Amniotic stem cell (primary cell): ENCODE data around the gene NFKBIE.

Experiments
- DNase-seq: peaks from one replicate; lab custom pipeline; 2025; lab: John Stamatoyannopoulos, UW

NFKBIE gene

DNA sequence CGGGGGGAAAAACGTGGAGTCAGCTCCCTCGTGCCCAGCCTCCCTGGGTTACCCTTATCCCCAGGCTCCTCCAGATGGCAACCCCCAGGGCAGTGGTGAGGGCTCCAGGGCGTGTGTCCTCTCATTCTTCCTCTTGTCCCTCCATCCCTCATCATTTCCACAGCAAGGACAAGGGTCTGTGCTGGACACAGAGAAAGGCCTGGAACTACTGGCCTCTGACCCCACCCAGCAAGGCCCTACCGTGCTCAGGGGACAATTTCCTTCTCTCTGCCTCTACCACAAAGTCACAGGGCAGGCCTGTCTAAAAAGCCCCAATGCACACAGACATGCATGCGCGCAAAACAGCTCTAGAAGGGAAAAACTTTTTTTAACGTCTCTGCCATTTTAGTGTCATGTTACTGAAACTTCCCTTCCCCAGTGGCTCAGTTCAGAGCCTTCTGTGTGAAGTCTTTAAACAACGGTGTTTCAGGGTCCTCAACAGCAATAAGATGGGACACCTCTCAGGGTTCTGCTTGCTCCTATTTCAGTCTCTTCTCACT lies 7.0 kb downstream of the NFKBIE start:
- no peak for DNase-seq

DNA sequence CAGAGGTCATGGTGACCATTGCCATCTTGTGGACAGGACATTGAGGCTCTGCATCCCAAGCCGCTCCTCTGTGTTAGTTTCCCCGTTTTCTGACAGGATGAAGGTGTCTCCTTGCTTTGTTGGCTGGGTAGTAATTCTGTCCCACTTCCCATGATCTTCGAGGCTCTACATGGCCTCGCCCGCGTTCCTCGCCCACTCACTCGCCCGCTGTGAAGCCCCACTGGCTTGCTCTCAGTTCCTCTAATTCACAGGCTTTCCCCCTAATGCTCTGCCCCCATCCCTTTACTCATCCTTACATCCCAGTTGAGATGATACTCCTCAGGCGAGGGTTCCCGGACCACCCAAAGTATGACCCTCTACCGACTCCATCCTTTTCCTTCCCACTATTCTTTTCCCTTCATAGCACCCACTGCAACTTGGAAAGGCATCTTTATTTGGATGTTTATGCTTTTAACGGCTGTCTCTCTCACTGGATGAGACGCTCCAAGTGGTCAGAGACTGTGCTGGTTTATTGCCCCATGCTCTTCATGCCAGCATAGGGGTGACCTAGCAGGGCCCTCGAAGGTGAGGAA lies 7.5 kb downstream of the NFKBIE start:
- no peak for DNase-seq

DNA sequence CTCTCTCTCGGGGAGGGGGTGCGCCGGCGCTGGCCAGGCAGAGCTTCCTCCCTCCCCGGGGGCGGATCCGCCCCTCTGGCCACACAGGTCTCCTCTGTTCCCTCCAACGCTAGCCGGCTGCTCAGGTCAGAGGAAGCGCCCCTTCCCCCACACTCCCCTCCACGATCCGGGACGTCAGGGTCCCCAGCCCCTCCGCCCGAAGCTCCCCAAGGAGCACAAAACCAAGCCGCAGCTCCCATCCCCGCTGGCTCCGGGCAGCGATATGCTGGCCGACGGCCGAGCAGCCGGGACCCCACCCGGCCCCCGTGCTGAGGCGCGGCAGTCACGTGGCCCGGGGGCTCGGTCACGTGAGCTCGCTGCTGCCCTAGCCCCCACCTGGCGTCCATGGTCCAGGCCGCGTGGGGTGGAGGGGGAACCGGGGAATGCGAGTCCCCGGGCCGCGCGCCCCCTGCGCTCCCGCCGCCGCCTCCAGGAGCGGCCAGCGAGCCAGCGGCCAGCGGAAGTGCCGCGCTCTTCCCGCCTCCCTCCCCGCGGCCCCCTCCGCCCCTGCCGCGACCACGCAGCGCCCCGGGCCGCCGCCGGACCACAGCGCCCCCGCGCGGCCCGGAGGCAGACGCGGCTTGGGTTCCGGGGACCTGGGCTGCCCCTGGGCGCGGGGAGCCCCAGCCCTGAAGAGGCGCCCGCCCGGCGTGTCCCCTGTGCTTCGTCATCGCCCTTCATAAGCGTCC lies 8.2 kb downstream of the NFKBIE start, which contains the start of gene SLC35B2:
TSS of gene SLC35B2 (minus strand) at position 504 of the 728 bp plus-strand sequence. CDS start at position 386, 118 bp downstream.
- peak; percentile 45 for DNase-seq

DNA sequence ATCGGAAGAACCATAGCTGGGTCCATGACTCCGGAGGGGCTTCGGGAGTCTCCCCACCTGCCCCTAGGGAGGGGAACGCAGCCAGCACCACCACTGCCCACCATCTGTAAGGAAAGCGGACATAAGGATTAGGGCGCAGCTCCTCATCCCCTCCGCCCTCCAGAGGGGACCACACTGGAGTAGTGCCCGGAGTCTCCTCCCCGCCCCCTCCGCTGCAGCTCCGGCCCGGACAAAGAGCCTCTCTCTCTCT lies 8.7 kb downstream of the NFKBIE start:
- no peak for DNase-seq

DNA sequence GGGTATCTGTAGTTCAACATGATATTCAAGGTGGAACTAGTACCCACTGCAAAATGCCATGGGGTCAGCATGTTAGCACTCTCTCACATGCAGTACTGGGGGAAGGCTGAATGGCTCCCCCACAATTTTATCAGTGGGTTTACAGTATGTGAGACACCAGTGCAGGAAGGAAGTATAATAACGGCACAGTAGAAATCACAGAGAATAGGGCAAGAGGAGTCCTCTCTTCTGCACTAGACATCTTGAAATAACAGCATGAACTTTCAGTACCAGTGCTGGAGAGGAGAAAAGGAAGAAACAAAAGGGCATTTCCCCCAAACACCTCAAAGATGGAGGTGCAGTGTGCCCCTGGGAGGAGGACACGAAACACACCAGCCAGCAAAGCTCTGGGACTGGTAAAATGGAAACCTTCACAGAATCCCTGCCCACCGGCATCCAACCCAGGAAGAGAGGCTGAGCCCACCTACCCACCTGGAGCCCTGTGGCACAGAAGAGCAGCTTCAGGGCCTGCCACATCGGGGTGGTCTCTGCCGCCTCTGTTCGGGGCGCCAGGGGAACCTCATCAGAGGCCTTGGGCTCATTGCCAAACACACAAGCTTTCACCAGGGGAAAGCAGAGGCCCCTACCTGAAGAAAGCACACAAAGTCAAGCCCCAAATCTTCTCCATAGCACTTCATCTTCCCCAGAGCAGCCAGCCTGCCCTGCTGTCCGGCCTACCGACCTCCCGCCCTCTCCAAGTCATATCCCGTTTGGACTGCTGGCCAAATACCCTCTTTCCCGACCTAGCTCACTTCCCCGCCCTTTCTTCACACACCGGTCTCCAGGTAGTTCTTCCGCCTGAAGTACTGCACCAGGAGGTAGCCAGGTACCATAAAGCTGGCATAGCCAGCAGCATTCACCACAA lies 9.2 kb downstream of the NFKBIE start:
- no peak for DNase-seq

DNA sequence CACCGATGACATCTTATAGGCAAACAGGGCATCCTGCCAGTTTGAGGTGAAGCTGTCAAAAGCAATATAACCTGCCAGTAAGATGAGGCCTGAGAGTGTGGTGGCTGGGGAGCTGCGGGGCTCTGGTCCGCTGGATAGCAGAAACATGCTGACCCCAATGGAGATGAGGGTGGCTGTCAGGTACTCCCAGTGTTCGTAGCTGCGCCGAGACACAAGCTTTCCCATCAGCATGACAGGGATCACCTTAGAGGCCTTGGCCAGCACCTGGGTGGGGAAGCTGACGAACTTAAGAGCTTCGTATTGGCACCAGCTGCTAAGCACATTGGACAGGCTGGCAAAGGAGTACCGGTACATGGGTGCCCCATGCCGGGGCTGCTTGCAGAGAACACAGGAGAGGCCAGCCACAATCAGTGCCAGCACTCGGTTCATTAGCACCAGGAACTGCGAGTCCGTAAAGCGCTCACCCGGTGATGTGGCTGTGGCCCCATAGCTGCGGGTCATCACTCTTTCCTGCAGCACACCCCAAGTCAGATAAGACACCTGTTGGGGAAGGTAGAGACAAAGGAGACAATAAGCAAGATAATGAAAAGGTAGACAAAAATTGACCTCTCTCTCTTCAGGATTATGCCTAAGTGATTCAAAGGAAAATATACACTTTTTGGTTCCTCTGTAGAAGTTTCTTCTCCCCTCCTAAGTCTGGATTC lies 10.1 kb downstream of the NFKBIE start:
- DNase-seq: no peak

DNA sequence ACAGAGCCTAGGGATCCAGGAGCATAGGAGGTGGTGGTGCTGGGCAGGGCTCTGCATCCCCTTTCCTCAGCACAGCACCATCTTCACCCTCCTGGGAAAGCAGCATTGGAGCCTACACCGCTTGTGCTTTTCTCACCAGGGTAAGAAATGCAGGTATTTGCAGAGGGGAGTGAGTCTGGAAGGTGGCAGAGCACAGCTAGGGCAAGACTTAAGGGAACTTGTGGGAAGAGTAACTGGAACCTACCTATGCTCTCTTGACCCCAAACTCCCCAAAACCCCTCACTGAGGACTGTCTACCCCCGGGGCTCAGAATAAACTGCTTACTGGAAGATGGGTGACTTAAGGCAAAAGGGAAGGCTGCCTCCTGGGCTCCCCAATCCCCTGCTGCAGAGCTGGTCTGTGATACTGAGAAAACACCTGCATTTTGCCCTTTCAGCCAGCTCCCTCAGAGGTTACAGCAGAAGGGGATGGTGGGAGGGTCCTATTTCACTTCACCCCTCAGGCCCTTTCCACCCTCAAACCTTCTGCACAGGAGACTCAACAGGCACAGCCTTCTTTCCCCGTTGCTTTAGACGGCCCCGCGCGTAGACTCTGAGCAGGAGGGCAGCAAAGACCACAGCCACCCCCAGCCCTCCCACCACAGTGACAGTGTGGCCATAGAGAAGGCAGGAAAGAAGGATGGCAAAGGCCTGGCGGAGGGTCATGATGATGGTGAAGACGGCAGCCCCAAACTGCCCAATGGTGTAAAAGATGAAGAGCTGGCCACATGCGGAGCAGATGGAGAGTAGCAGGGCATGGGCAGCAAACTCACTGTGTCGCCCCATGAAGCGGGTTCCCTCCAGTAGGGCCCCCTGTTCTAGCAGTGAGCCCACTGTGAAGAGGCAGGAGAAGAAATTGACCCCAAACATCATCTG lies 10.9 kb downstream of the NFKBIE start:
- DNase-seq: no peak

DNA sequence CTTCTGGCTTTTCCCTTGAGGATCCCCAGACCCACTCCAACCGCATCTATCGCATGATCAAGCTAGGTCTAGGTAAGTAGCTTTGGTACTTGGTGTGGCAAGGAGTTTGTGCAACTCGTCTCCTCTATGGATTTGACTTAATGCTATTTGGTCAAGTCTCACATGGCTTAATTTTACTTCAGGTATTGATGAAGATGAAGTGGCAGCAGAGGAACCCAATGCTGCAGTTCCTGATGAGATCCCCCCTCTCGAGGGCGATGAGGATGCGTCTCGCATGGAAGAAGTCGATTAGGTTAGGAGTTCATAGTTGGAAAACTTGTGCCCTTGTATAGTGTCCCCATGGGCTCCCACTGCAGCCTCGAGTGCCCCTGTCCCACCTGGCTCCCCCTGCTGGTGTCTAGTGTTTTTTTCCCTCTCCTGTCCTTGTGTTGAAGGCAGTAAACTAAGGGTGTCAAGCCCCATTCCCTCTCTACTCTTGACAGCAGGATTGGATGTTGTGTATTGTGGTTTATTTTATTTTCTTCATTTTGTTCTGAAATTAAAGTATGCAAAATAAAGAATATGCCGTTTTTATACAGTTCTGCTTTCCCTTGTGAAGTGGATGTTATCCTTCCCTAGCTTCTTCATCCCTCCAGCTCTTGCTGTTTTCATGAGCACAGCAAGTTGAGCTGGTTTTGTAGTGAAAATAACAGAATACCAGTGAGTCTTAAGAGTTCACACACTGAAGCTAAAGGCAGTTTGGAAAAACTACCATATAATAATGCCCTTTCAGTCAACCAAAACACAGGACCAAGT lies 11.8 kb downstream of the NFKBIE start:
- no peak for DNase-seq

DNA sequence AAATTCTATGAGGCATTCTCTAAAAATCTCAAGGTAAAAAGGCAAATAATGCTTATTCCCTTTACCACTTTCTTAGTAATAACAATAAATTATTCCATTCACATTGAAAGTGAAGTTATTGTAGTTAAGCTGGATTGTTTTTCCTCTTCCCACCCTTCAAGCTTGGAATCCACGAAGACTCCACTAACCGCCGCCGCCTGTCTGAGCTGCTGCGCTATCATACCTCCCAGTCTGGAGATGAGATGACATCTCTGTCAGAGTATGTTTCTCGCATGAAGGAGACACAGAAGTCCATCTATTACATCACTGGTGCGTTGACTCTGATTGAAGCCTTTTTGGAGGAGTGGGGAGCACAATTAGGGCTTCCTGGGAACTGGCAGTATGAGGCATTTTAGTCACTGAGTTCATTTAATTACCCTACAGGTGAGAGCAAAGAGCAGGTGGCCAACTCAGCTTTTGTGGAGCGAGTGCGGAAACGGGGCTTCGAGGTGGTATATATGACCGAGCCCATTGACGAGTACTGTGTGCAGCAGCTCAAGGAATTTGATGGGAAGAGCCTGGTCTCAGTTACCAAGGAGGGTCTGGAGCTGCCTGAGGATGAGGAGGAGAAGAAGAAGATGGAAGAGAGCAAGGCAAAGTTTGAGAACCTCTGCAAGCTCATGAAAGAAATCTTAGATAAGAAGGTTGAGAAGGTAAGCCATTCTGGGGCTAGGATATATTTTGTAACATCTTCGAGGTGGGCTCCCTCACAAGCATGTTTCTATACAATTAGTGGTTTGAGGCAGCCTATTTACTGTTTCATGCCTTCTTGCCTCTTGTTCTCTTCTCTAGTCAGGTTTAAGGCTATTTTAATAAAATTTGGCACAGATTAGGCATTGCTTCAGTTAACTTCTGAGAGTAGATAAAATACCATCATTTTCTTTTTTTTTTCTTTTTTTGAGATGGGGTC lies 13.5 kb downstream of the NFKBIE start:
- DNase-seq: no peak

DNA sequence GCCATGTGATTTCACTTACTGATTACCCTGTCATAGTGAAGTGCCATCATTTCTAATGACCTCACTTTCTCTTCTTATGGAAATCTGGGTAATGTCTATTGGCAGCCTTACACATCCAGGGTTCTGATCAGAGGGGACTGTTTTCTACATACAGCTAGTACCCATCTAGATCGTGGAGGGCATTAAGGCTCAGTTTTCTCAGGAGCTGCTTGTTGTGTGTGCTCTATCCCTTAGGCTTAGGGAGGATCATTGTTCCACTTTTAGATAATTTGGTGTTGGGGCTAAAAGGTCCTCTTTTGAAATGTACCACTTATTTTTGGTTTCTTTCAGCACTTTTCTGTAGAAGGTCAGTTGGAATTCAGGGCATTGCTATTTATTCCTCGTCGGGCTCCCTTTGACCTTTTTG lies 14.6 kb downstream of the NFKBIE start:
- no peak for DNase-seq

DNA sequence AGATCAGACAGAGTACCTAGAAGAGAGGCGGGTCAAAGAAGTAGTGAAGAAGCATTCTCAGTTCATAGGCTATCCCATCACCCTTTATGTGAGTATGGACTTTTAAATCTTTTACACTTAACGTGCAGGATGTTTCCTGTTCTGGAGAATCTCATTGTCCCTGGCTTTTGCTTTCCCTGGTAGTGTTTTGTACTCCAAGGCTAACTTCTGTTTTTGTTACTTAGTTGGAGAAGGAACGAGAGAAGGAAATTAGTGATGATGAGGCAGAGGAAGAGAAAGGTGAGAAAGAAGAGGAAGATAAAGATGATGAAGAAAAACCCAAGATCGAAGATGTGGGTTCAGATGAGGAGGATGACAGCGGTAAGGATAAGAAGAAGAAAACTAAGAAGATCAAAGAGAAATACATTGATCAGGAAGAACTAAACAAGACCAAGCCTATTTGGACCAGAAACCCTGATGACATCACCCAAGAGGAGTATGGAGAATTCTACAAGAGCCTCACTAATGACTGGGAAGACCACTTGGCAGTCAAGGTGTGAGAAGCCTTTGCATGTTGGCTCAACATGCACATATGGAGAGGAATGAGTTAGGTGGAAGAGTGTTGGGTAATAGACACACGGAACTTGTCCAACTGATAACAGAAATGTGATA lies 15.2 kb downstream of the NFKBIE start:
- DNase-seq: no peak

DNA sequence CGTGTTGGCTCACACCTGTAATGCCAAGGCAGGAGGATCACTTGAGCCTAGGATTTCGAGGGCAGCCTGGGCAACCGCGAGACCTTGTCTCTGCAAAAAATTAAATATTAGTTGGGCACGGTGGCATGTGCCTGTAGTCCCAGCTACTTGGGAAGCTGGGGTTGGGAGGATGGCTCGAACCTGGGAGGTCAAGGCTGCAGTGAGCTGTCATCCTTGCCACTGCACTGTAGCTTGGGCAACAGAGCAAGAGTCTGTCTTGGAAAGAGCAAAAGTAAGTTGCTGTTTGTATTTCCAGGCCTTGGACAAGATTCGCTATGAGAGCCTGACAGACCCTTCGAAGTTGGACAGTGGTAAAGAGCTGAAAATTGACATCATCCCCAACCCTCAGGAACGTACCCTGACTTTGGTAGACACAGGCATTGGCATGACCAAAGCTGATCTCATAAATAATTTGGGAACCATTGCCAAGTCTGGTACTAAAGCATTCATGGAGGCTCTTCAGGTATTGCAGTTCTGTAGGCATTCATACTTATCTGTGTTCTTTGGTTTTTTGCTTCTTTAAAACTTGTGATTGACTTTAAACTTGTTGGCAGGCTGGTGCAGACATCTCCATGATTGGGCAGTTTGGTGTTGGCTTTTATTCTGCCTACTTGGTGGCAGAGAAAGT lies 16.1 kb downstream of the NFKBIE start:
- DNase-seq: no peak

DNA sequence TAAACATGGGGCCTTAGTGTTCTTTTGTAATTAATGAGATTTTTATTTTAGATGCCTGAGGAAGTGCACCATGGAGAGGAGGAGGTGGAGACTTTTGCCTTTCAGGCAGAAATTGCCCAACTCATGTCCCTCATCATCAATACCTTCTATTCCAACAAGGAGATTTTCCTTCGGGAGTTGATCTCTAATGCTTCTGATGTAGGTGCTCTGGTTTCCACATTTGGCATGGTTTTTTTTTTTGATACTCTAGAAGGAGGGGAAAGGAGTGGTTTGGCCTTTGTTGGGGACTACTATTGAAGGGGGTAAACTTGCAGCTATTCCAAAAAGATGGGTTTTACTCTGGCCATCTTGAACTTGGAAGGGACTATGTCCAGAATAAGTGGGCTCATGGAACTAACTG lies 16.8 kb downstream of the NFKBIE start:
- no peak for DNase-seq

DNA sequence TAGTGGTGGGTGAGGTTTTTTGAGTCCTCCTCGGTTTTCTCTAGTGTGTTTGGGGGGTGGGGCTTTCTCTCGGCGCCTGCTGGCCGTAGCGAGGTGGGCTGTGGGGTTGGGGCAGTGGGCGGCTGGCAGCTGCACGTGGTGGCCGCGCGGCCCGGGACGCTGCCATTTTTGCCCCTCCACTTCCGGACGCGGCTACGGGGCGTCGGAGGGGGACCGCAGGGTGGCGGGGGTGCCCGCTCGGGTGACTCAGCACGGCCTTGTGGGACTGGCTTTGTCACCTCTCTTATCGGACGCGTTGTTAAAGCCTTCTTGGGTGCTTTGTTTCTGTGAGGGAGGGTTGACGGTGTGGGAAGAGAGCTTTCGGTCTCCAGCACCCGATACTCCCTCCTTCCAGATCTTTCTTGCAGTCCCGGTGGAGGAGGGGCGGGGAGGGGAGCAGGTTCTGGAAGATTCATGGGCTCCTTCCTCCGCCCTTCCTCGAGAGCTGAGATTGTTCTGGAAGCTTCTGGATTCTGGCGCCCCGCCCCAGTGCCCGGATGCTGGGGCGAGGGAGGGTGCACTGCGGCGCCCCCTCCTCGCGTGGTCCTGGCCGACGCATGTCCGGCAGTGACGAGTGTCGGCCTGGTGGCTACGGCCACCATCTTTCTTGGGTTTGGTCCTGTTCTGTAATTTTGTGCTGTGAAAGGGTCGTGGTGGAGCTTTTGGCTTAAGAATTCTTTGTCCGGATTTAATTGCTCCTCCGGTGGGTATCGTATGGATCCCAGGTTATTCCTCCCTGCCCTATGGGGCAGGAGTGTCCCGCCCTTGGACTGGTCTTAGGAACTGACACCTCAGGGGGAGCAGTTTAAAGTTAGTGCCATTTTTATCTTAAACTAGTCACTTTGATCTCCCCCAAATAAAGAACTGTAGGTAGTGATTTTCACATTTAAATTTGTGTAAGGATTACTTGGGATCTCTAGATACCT lies 17.7 kb downstream of the NFKBIE start:
- DNase-seq: no peak

DNA sequence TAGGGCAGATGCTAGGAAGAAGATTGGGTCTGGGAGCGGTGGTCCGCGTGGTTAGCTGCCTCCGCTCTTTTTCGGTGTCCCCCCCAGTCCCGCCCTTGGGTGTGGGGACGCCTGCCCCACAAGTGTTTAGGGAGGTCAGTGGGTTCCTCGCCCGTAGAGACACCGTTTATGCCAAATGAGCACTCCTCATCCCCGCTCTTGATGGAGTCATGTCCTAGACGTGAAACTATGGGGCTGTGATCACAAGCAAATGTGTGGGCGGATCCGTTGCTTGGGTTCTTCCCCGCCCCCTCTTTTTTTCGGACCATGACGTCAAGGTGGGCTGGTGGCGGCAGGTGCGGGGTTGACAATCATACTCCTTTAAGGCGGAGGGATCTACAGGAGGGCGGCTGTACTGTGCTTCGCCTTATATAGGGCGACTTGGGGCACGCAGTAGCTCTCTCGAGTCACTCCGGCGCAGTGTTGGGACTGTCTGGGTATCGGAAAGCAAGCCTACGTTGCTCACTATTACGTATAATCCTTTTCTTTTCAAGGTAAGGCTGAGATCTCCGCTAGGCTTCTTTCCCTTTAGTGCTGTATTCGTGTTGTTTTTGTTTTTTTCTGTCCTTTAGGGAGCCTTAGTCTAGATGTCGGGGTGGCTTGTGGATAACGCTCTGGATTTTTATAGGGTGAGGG lies 18.6 kb downstream of the NFKBIE start, which contains the start of gene HSP90AB1:
TSS of gene HSP90AB1 (plus strand) at position 439 of the 675 bp plus-strand sequence. CDS start 1,529 bp downstream, outside the sequence.
- DNase-seq: peak; percentile 83
